Ishikawa (cell line): ENCODE measurements around the gene TBKBP1.

ENCODE experiments used
- CEBPB ChIP-seq: IDR thresholded peaks from 2 replicates; pipeline ENCODE4 v1.6.1; 2012
- CREB1 ChIP-seq: IDR thresholded peaks from 2 replicates; pipeline ENCODE4 v1.6.1; 2012; ENCODE audit warnings: low read depth
- EGR1 ChIP-seq: IDR thresholded peaks from 2 replicates; pipeline ENCODE4 v1.6.1; 2012
- EP300 ChIP-seq: IDR thresholded peaks from 2 replicates; pipeline ENCODE4 v1.6.1; 2012; ENCODE audit warnings: borderline replicate concordance
- FOXM1 ChIP-seq: IDR thresholded peaks from 2 replicates; pipeline ENCODE4 v1.6.1; 2012; ENCODE audit warnings: low read depth, borderline replicate concordance
- NFIC ChIP-seq: IDR thresholded peaks from 2 replicates; pipeline ENCODE4 v1.6.1; 2012
- RAD21 ChIP-seq: IDR thresholded peaks from 2 replicates; pipeline ENCODE4 v1.6.1; 2012; ENCODE audit warnings: low read depth
- TAF1 ChIP-seq: IDR thresholded peaks from 2 replicates; pipeline ENCODE4 v1.6.1; 2012; ENCODE audit warnings: low read depth, mild to moderate bottlenecking
- TCF12 ChIP-seq: IDR thresholded peaks from 2 replicates; pipeline ENCODE4 v1.6.1; 2012; ENCODE audit warnings: low read depth
- TEAD4 ChIP-seq: IDR thresholded peaks from 2 replicates; pipeline ENCODE4 v1.6.1; 2012
- YY1 ChIP-seq: IDR thresholded peaks from 2 replicates; pipeline ENCODE4 v1.6.1; 2012; ENCODE audit warnings: low read depth
- ZBTB7A ChIP-seq: IDR thresholded peaks from 2 replicates; pipeline ENCODE4 v1.6.1; 2012; ENCODE audit warnings: low read depth
- TF ChIP-seq, protein P1 (sequence below): IDR thresholded peaks from 2 replicates; pipeline ENCODE4 v1.6.1; 2012; ENCODE audit warnings: low read depth, mild to moderate bottlenecking
- TF ChIP-seq, protein P2 (sequence below): IDR thresholded peaks from 2 replicates; pipeline ENCODE4 v1.6.1; 2012
- TF ChIP-seq, protein P3 (sequence below): IDR thresholded peaks from 2 replicates; pipeline ENCODE4 v1.6.1; 2012

Gene TBKBP1

DNA sequence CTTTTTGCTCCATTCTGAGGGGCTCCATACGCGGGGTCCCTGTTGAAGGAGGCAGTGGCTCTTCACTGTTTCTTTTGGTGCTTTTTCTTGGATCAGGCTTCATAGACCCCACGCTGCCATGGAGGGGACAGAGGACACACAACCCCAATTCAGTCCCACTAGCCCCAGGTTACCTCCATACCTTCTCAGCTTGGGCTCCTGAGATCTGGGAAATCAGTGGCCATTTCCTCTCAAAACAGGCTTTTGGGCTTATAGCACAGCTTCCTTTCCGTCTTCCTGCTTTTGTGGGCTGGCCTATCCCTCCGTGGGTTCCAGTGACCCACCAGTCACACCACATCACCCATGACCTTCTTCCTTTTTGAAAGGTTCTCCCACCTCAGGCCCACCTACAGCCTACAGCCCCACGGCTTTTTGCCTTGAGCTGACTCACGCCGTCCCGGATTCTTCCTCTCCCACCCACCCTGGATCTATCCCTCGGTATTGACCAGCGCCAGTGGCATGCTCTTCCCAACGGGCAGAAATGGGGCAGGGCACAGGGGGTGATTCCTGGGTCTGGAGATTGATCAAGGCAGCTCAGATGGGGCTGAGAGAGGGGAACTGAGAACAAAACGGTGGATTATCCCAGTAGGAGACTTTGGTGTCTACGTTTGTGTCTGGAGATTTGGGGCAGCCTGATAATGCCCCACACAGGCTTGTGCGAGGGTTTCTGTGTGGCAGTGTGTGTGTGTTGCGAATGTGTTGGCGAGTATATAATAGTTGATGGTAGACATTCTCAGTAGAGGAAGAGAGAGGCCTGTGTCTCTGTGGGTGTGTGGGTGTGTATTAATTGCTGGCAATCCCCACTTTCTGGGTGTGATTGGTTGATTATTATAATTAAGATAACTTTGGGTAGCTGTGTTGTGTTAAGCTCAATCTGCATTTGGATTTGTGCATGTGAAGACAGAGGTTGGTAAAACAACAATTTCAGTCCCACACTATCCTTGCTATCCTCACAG is 42.8 kb downstream of the TBKBP1 start:
- TF ChIP-seq TCF12, result no peak
- no peak for TF ChIP-seq TAF1

DNA sequence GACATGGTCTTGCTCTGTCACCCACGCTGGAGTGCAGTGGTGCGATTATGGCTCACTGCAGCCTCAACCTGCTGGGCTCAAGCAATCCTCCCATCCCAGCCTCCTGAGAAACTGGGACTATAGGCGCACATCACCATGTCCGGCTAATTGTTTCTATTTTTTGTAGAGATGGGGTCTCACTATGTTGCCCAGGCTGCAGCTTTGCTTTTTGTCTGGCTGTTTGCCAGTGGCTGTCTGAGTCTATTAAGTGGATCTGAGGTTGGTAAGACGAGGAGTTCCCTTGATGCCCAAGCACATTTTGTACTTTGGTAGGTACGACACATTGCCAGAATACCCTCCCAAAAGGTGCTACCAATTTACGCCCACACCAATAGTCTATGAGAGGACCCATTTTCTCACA is 44.2 kb downstream of the TBKBP1 start:
- TF ChIP-seq, protein P1, sequence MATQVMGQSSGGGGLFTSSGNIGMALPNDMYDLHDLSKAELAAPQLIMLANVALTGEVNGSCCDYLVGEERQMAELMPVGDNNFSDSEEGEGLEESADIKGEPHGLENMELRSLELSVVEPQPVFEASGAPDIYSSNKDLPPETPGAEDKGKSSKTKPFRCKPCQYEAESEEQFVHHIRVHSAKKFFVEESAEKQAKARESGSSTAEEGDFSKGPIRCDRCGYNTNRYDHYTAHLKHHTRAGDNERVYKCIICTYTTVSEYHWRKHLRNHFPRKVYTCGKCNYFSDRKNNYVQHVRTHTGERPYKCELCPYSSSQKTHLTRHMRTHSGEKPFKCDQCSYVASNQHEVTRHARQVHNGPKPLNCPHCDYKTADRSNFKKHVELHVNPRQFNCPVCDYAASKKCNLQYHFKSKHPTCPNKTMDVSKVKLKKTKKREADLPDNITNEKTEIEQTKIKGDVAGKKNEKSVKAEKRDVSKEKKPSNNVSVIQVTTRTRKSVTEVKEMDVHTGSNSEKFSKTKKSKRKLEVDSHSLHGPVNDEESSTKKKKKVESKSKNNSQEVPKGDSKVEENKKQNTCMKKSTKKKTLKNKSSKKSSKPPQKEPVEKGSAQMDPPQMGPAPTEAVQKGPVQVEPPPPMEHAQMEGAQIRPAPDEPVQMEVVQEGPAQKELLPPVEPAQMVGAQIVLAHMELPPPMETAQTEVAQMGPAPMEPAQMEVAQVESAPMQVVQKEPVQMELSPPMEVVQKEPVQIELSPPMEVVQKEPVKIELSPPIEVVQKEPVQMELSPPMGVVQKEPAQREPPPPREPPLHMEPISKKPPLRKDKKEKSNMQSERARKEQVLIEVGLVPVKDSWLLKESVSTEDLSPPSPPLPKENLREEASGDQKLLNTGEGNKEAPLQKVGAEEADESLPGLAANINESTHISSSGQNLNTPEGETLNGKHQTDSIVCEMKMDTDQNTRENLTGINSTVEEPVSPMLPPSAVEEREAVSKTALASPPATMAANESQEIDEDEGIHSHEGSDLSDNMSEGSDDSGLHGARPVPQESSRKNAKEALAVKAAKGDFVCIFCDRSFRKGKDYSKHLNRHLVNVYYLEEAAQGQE, result no peak
- TF ChIP-seq ZBTB7A, result no peak
- no peak for TF ChIP-seq TEAD4
- TF ChIP-seq EP300, result no peak
- TF ChIP-seq CREB1, result no peak
- TF ChIP-seq TAF1, result no peak
- no peak for TF ChIP-seq EGR1
- TF ChIP-seq NFIC, result no peak
- no peak for TF ChIP-seq FOXM1

DNA sequence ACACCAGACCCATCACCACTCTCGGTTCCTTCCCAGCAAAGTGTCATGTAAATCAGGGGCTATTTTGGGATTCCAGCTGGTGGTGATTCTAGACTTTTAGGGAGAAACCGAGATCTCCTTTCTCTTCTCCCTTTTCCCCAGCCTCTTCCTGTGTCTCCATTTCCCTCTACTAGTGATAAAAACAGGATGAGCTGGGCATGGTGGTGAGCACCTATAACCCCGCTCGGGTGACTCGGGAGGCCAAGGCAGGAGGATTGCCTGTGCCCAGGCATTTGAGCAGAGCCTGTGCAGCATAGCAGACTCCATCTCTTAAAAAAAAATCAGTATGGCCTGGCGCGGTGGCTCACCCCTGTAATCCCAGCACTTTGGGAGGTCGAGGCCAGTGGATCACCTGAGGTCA is 45.2 kb downstream of the TBKBP1 start:
- TF ChIP-seq EGR1, result no peak
- no peak for TF ChIP-seq CREB1
- TF ChIP-seq TCF12, result no peak
- no peak for TF ChIP-seq CEBPB
- TF ChIP-seq, protein P1, result no peak
- no peak for TF ChIP-seq EP300
- TF ChIP-seq, protein P2, sequence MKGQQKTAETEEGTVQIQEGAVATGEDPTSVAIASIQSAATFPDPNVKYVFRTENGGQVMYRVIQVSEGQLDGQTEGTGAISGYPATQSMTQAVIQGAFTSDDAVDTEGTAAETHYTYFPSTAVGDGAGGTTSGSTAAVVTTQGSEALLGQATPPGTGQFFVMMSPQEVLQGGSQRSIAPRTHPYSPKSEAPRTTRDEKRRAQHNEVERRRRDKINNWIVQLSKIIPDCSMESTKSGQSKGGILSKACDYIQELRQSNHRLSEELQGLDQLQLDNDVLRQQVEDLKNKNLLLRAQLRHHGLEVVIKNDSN, result no peak
- no peak for TF ChIP-seq TEAD4
- no peak for TF ChIP-seq YY1
- TF ChIP-seq FOXM1, result no peak
- no peak for TF ChIP-seq ZBTB7A
- no peak for TF ChIP-seq NFIC
- no peak for TF ChIP-seq RAD21
- TF ChIP-seq, protein P3, sequence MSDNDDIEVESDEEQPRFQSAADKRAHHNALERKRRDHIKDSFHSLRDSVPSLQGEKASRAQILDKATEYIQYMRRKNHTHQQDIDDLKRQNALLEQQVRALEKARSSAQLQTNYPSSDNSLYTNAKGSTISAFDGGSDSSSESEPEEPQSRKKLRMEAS, result no peak
- TF ChIP-seq TAF1, result no peak

DNA sequence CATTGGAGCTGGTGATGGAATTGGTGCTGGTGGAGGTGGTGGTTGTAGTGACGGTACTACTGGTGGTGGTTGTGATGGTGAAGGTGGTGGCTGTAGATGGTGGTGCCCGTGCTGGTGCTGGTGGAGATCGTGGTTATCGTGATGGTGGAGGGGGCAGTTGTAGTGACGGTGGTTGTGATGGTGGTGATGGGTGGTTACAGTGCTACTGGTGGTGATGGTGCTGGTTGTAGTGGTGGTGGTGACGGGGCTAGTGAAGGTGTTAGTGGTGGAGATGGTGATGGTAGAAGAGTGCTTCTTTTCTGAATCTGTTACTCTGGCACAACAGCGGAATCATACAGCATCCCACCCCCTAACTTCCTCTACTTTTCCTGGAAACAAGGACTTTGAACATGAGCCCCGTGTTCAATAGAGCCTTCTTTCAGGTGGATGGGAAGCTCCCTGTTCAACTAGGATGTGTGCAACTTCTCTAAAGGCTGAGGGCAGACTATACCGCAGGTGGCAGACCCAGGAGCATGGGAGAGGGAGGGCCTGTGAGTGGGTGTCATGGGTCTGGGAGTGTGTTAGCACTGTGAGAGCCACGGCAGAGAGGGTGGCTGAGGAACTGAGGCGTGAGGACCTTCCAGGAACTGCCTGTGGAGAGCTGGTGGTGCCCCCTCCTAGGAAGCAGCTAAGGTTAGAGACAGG is 47.3 kb downstream of the TBKBP1 start:
- TF ChIP-seq, protein P2, result no peak
- TF ChIP-seq TCF12 (no peak), EGR1 (no peak), EP300 (no peak), ZBTB7A (no peak), YY1 (no peak), CREB1 (no peak), TEAD4 (no peak), CEBPB (no peak), TAF1 (no peak), RAD21 (no peak), FOXM1 (no peak), NFIC (no peak)
- TF ChIP-seq, protein P1, result no peak
- TF ChIP-seq, protein P3, result no peak
